H9 (cell line): ENCODE results near the gene DPYSL5. TPM values are rescaled to one million over a fixed set of nuclear protein-coding genes. Genes with fewer than 3 reads are reported as not detected.

ENCODE experiments used
- DNase-seq: peaks from one replicate; pipeline ENCODE4 v3.0.0-alpha.2; 2017
- H2AFZ ChIP-seq: one replicate; pipeline ENCODE4 v1.6.1; 2013; ENCODE audit warnings: mild to moderate bottlenecking, low read length, control low read depth, moderate library complexity
- H2AK5ac ChIP-seq: 2 replicates; pipeline ENCODE4 v1.6.1; 2013; ENCODE audit warnings: low read length, control low read depth, mixed read lengths; ENCODE audit not compliant: insufficient read length
- H2BK120ac ChIP-seq: one replicate; pipeline ENCODE4 v1.6.1; 2013; ENCODE audit warnings: low read depth, mild to moderate bottlenecking, low read length, control low read depth, inconsistent platforms; ENCODE audit not compliant: poor library complexity, severe bottlenecking
- H2BK12ac ChIP-seq: 2 replicates; pipeline ENCODE4 v1.6.1; 2013; ENCODE audit warnings: low read length, control low read depth, mixed read lengths, low read depth; ENCODE audit not compliant: insufficient read length
- H2BK15ac ChIP-seq: 2 replicates; pipeline ENCODE4 v1.6.1; 2013; ENCODE audit warnings: low read depth, low read length, control low read depth
- H2BK20ac ChIP-seq: one replicate; pipeline ENCODE4 v1.6.1; 2013; ENCODE audit warnings: low read depth, mild to moderate bottlenecking, low read length, control low read depth, inconsistent platforms; ENCODE audit not compliant: poor library complexity, severe bottlenecking
- H2BK5ac ChIP-seq: 2 replicates; pipeline ENCODE4 v1.6.1; 2013; ENCODE audit warnings: low read length, control low read depth, mixed read lengths; ENCODE audit not compliant: insufficient read length
- H3K14ac ChIP-seq: 2 replicates; pipeline ENCODE4 v1.6.1; 2013; ENCODE audit warnings: low read length, control low read depth; ENCODE audit not compliant: insufficient read depth
- H3K18ac ChIP-seq: 2 replicates; pipeline ENCODE4 v1.6.1; 2013; ENCODE audit warnings: low read depth, mild to moderate bottlenecking, mixed read lengths, low read length, control low read depth; ENCODE audit not compliant: insufficient read length
- H3K23ac ChIP-seq: 2 replicates; pipeline ENCODE4 v1.6.1; 2013; ENCODE audit warnings: low read length, control low read depth, mixed read lengths, low read depth; ENCODE audit not compliant: insufficient read length
- H3K23me2 ChIP-seq: 2 replicates; pipeline ENCODE4 v1.6.1; 2013; ENCODE audit warnings: low read depth, mild to moderate bottlenecking, mixed read lengths, low read length, control low read depth; ENCODE audit not compliant: insufficient read length, poor library complexity, severe bottlenecking
- H3K27ac ChIP-seq: 2 replicates; pipeline ENCODE4 v1.5.1; 2013; ENCODE audit warnings: low read length, control low read depth, mixed read lengths, low read depth; ENCODE audit not compliant: insufficient read length
- H3K27me3 ChIP-seq: 2 replicates; pipeline ENCODE4 v1.6.1; 2013; ENCODE audit warnings: low read length, control low read depth, inconsistent platforms; ENCODE audit not compliant: insufficient read depth
- H3K4ac ChIP-seq: 2 replicates; pipeline ENCODE4 v1.6.1; 2013; ENCODE audit warnings: low read depth, mild to moderate bottlenecking, control low read depth, inconsistent platforms, low read length, moderate library complexity
- H3K4me1 ChIP-seq: 2 replicates; pipeline ENCODE4 v1.6.1; 2013; ENCODE audit warnings: low read length, control low read depth, inconsistent platforms; ENCODE audit not compliant: insufficient read depth
- H3K4me2 ChIP-seq: 2 replicates; pipeline ENCODE4 v1.6.1; 2013; ENCODE audit warnings: low read length, control low read depth, mixed read lengths; ENCODE audit not compliant: insufficient read length, insufficient read depth
- H3K56ac ChIP-seq: 2 replicates; pipeline ENCODE4 v1.6.1; 2013; ENCODE audit warnings: low read depth, mild to moderate bottlenecking, mixed read lengths, low read length, control low read depth; ENCODE audit not compliant: insufficient read length
- H3K79me1 ChIP-seq: 2 replicates; pipeline ENCODE4 v1.6.1; 2013; ENCODE audit warnings: low read depth, mild to moderate bottlenecking, moderate library complexity, low read length, control low read depth, inconsistent platforms; ENCODE audit not compliant: insufficient read depth, poor library complexity, severe bottlenecking
- H3K79me2 ChIP-seq: 2 replicates; pipeline ENCODE4 v1.6.1; 2013; ENCODE audit warnings: low read length, control low read depth, inconsistent platforms; ENCODE audit not compliant: insufficient read depth
- H3K9ac ChIP-seq: 2 replicates; pipeline ENCODE4 v1.6.1; 2013; ENCODE audit warnings: low read length, control low read depth, mixed read lengths; ENCODE audit not compliant: insufficient read length; ENCODE audit errors: extremely low read depth
- H3K9me3 ChIP-seq: one replicate; pipeline ENCODE4 v1.6.1; 2013; ENCODE audit warnings: low read depth, low read length, inconsistent platforms; ENCODE audit not compliant: control insufficient read depth
- H3T11ph ChIP-seq: one replicate; pipeline ENCODE4 v1.6.1; 2013; ENCODE audit warnings: mild to moderate bottlenecking, low read length, control low read depth, inconsistent platforms
- H4K20me1 ChIP-seq: one replicate; pipeline ENCODE4 v1.6.1; 2013; ENCODE audit not compliant: control insufficient read depth, insufficient read length, insufficient read depth
- H4K5ac ChIP-seq: 2 replicates; pipeline ENCODE4 v1.6.1; 2013; ENCODE audit warnings: low read depth, mild to moderate bottlenecking, mixed read lengths, low read length, control low read depth; ENCODE audit not compliant: insufficient read length
- H4K8ac ChIP-seq: replicated peaks from 2 replicates; pipeline ENCODE4 v1.6.1; 2013; ENCODE audit warnings: low read length, control low read depth, mixed read lengths, low read depth; ENCODE audit not compliant: insufficient read length
- H4K91ac ChIP-seq: 2 replicates; pipeline ENCODE4 v1.6.1; 2013; ENCODE audit warnings: low read depth, mild to moderate bottlenecking, moderate library complexity, mixed read lengths, low read length, control low read depth; ENCODE audit not compliant: insufficient read length
- H3K27ac Mint-ChIP-seq, 3 experiments: 2 replicates in 2 of 3; 3 replicates in 1 of 3; pipeline ENCODE4 v1.8.0; 2020 to 2021; ENCODE audit warnings: mixed read lengths in 3 of 3, mild to moderate bottlenecking in 1 of 3, moderate library complexity in 1 of 3
- H3K27me3 Mint-ChIP-seq: 2 replicates; pipeline ENCODE4 v1.8.0; 2021; ENCODE audit warnings: low read depth, mild to moderate bottlenecking, moderate library complexity, mixed read lengths
- H3K36me3 Mint-ChIP-seq, 3 experiments: 2 replicates in 2 of 3; 3 replicates in 1 of 3; pipeline ENCODE4 v1.8.0; 2020 to 2021; ENCODE audit warnings: low read depth in 3 of 3, mixed read lengths in 3 of 3; ENCODE audit not compliant: insufficient read depth in 1 of 3
- H3K4me1 Mint-ChIP-seq, 2 experiments: 2 replicates each; pipeline ENCODE4 v1.8.0; 2020; ENCODE audit warnings: mixed read lengths in 2 of 2
- H3K4me3 Mint-ChIP-seq, 2 experiments: 2 replicates in 1 of 2; 3 replicates in 1 of 2; pipeline ENCODE4 v1.8.0; 2020 to 2021; ENCODE audit warnings: mild to moderate bottlenecking in 2 of 2, mixed read lengths in 2 of 2, moderate library complexity in 1 of 2
- H3K9me3 Mint-ChIP-seq, 2 experiments: 2 replicates in 1 of 2; 3 replicates in 1 of 2; pipeline ENCODE4 v1.8.0; 2020; ENCODE audit warnings: mild to moderate bottlenecking in 2 of 2, mixed read lengths in 2 of 2, moderate library complexity in 1 of 2
- CTCF ChIP-seq: fragments of 200-600 bp; sonication (generic); conservative IDR thresholded peaks from 3 replicates; pipeline ENCODE4 v1.8.0; 2021; ENCODE audit warnings: antibody characterized with exemption, mild to moderate bottlenecking
- WGBS: extraction: QIAGEN DNeasy Blood & Tissue Kit; methylation state at CpG from one replicate; pipeline ENCODE4 v1.1.7; 2013; ENCODE audit warnings: missing lambda C conversion rate, low lambda C conversion rate, mixed read lengths; ENCODE audit not compliant: insufficient read length; ENCODE audit errors: extremely low coverage; 5-methylcytosine and 5-hydroxymethylcytosine counted together
- total RNA-seq: library from RNA; stranded (reverse); gene quantifications from 2 replicates; pipeline ENCODE4 v1.2.1, GENCODE V29; 2021

Gene DPYSL5
- total RNA-seq, 1 experiment from 2014 or later = 6.4 TPM

- Histone ChIP-seq H4K91ac (no peak overlapping the region), H2BK5ac (no peak overlapping the region), H3K18ac (no peak overlapping the region), H3K4me2 (no peak overlapping the region), H3K27ac (no peak overlapping the region), H4K8ac (no peak overlapping the region), H3K23ac (no peak overlapping the region), H3K14ac (no peak overlapping the region), H3K79me1 (no peaks in the 10 kb centered on the region), H2BK12ac (no peak overlapping the region), H3K9me3 (no peaks in the 10 kb centered on the region), H3K56ac (no peak overlapping the region), H3K23me2 (no peaks in the 10 kb centered on the region), H3K4ac (no peak overlapping the region), H4K20me1 (no peaks in the 10 kb centered on the region), H2BK120ac (no peak overlapping the region), H4K5ac (no peak overlapping the region), H3K4me1 (no peaks in the 10 kb centered on the region), H2AFZ (no peak overlapping the region), H2BK20ac (no peak overlapping the region), H2BK15ac (no peak overlapping the region), H3T11ph (no peak overlapping the region), H3K9ac (no peak overlapping the region), H2AK5ac (no peak overlapping the region), H3K27me3 (no peaks in the 10 kb centered on the region), H3K79me2 (no peaks in the 10 kb centered on the region)
- H3K4me1 Mint-ChIP-seq = peaks cover 4 to 8% of the 10 kb centered on the region in 2 experiments; a peak in 2 of 4 replicates
- DNase-seq = no peak
- H3K4me3 Mint-ChIP-seq = no peak overlapping the region
- peaks cover 0 to 6% (median 0%) of the 10 kb centered on the region in 3 experiments; a peak in 1 of 7 replicates for H3K36me3 Mint-ChIP-seq
- no CpG with 5 or more reads among the region's 5 CpGs for WGBS
- H3K27ac Mint-ChIP-seq = no peak overlapping the region
- no peaks in the 10 kb centered on the region for H3K9me3 Mint-ChIP-seq
- peaks cover 14% of the 10 kb centered on the region for H3K27me3 Mint-ChIP-seq
- no peak for TF ChIP-seq CTCF
Measured at GRCh38 chr2:26936855-26937254, 88.9 kb downstream of the DPYSL5 start.
